HCT116 (cell line): ENCODE data around the gene KMT2D. TPM values are rescaled to one million over a fixed set of nuclear protein-coding genes. Genes with fewer than 3 reads are reported as not detected.

ENCODE experiments used
- ATAC-seq: fragments of 200-7000 bp; cut with Tn5 transposase; 2 replicates; pipeline ENCODE4 v1.9.1; 2020; ENCODE audit warnings: mild to moderate bottlenecking, moderate library complexity
- BruUV-seq: library from RNA; stranded (reverse); fragments of 400-500 nt; replicated peaks from 2 replicates; lab custom pipeline; 2021; lab: Mats Ljungman, UMichigan
- CTCF ChIA-PET: fragments of 300-600 bp; sonication (Branson Sonifier 250); formaldehyde crosslinking; loops from one replicate; lab custom pipeline; 2021; ENCODE audit warnings: antibody characterized with exemption; lab: Charles Lee
- POLR2A ChIA-PET: fragments of 300-600, 350-600 bp; sonication (Branson Sonifier 250); formaldehyde crosslinking; loops from one replicate; lab custom pipeline; 2021; ENCODE audit warnings: antibody characterized with exemption; lab: Charles Lee
- RAD21 ChIA-PET, 2 experiments: fragments of 300-600 bp; sonication (Branson Sonifier 250); formaldehyde crosslinking; loops; one replicate each; lab custom pipeline; 2023; ENCODE audit warnings: low total read pairs in 2 of 2; ENCODE audit not compliant: uncharacterized antibody in 2 of 2, unreplicated experiment in 2 of 2, low non-redundant PET in 1 of 2; lab: Charles Lee
- DNase-seq: peaks from one replicate; pipeline ENCODE4 v3.0.0-alpha.2; 2010; ENCODE audit warnings: low read depth, low spot score
- H2AFZ ChIP-seq: fragments of 200-600 bp; shearing (Covaris generic), sonication (generic); 2 replicates; pipeline ENCODE4 v1.6.1; 2017; ENCODE audit warnings: low read depth, mixed run types, mixed read lengths, antibody characterized with exemption, low read length; ENCODE audit not compliant: poor library complexity, severe bottlenecking
- H3K27ac ChIP-seq: 2 replicates; pipeline ENCODE4 v1.5.1; 2012; ENCODE audit warnings: low read depth, low read length
- H3K27me3 ChIP-seq: fragments of 200-600 bp; sonication (generic); 2 replicates; pipeline ENCODE4 v1.6.1; 2016; ENCODE audit warnings: mixed run types, low read length, mixed read lengths; ENCODE audit not compliant: insufficient read depth
- H3K36me3 ChIP-seq, 2 experiments: fragments of 200-500 bp in 1 of 2; fragments of 200-600 bp in 1 of 2; sonication (Bioruptor generic) in 1 of 2; sonication (generic) in 1 of 2; 2 replicates each; pipeline versions ENCODE4 v1.5.1 to v1.6.1; 2014 to 2016; ENCODE audit warnings: low read length in 2 of 2, inconsistent platforms in 1 of 2, mixed read lengths in 1 of 2, mixed run types in 1 of 2; ENCODE audit not compliant: insufficient read depth in 2 of 2, control insufficient read depth in 1 of 2
- H3K4me1 ChIP-seq, 2 experiments: fragments of 200-600 bp in 1 of 2; sonication (generic) in 1 of 2; 2 replicates each; pipeline versions ENCODE4 v1.5.1 to v1.6.1; 2012 to 2017; ENCODE audit warnings: low read length in 2 of 2, inconsistent platforms in 1 of 2, mild to moderate bottlenecking in 1 of 2, mixed read lengths in 1 of 2, mixed run types in 1 of 2, moderate library complexity in 1 of 2; ENCODE audit not compliant: insufficient read depth in 2 of 2, control insufficient read depth in 1 of 2
- H3K4me2 ChIP-seq: fragments of 200-600 bp; sonication (generic); 2 replicates; pipeline ENCODE4 v1.6.1; 2017; ENCODE audit warnings: mixed run types, low read length, mixed read lengths
- H3K4me3 ChIP-seq, 2 experiments: fragments of 200-600 bp in 1 of 2; sonication (generic) in 1 of 2; replicated peaks in 1 of 2; 2 replicates each; pipeline ENCODE4 v1.5.1; 2011 to 2016; ENCODE audit warnings: low read length in 2 of 2, control low read depth in 1 of 2, low read depth in 1 of 2, mild to moderate bottlenecking in 1 of 2, mixed read lengths in 1 of 2, mixed run types in 1 of 2
- H3K79me2 ChIP-seq: fragments of 200-600 bp; sonication (generic); 2 replicates; pipeline ENCODE4 v1.6.1; 2017; ENCODE audit warnings: mild to moderate bottlenecking, mixed run types, low read length, moderate library complexity, mixed read lengths; ENCODE audit not compliant: insufficient read depth
- H3K9ac ChIP-seq: fragments of 200-600 bp; sonication (generic); 2 replicates; pipeline ENCODE4 v1.6.1; 2016; ENCODE audit warnings: low read length, mixed read lengths
- H3K9me2 ChIP-seq: fragments of 200-600 bp; sonication (generic), shearing (Covaris generic); 2 replicates; pipeline ENCODE4 v1.6.1; 2017; ENCODE audit warnings: mixed run types, mild to moderate bottlenecking, moderate library complexity; ENCODE audit not compliant: insufficient read depth
- H3K9me3 ChIP-seq, 2 experiments: fragments of 200-500 bp in 1 of 2; fragments of 200-600 bp in 1 of 2; sonication (Bioruptor generic) in 1 of 2; sonication (generic) in 1 of 2; 2 replicates each; pipeline ENCODE4 v1.6.1; 2014 to 2017; ENCODE audit warnings: low read length in 2 of 2, mixed read lengths in 2 of 2, inconsistent platforms in 1 of 2, low read depth in 1 of 2, mild to moderate bottlenecking in 1 of 2, mixed run types in 1 of 2, moderate library complexity in 1 of 2; ENCODE audit not compliant: control insufficient read depth in 1 of 2, insufficient read depth in 1 of 2
- H4K20me1 ChIP-seq: fragments of 200-600 bp; sonication (generic), shearing (Covaris generic); 2 replicates; pipeline ENCODE4 v1.6.1; 2017; ENCODE audit warnings: mixed run types, mild to moderate bottlenecking, moderate library complexity; ENCODE audit not compliant: insufficient read depth
- ATF3 ChIP-seq: IDR thresholded peaks from 2 replicates; pipeline ENCODE4 v1.6.1; 2012
- CEBPB ChIP-seq: IDR thresholded peaks from 2 replicates; pipeline ENCODE4 v1.6.1; 2012; ENCODE audit warnings: low read depth
- CTCF ChIP-seq, 3 experiments: fragments of 200-600 bp in 1 of 3; sonication (generic) in 1 of 3; IDR thresholded peaks in 2 of 3; conservative IDR thresholded peaks in 1 of 3; 2 replicates each; pipeline ENCODE4 v1.5.1; 2012 to 2017; ENCODE audit warnings: low read depth in 2 of 3, low read length in 2 of 3, antibody characterized with exemption in 1 of 3, borderline replicate concordance in 1 of 3, control low read depth in 1 of 3, mild to moderate bottlenecking in 1 of 3, mixed read lengths in 1 of 3, mixed run types in 1 of 3, moderate library complexity in 1 of 3; ENCODE audit not compliant: insufficient read depth in 1 of 3
- EZH2 ChIP-seq: fragments of 200-600 bp; sonication (generic); IDR thresholded peaks from 2 replicates; pipeline ENCODE4 v1.6.1; 2017; ENCODE audit warnings: antibody characterized with exemption, mixed run types
- FOSL1 ChIP-seq: IDR thresholded peaks from 2 replicates; pipeline ENCODE4 v1.6.1; 2012; ENCODE audit warnings: low read depth
- SIN3A ChIP-seq: IDR thresholded peaks from 2 replicates; pipeline ENCODE4 v1.6.1; 2012; ENCODE audit warnings: low read depth
- SP1 ChIP-seq: IDR thresholded peaks from 2 replicates; pipeline ENCODE4 v1.6.1; 2012; ENCODE audit warnings: low read depth
- ZNF274 ChIP-seq: fragments of 200-500 bp; sonication (Bioruptor generic); IDR thresholded peaks from 2 replicates; pipeline ENCODE4 v1.6.1; 2014; ENCODE audit warnings: mild to moderate bottlenecking, low read depth, low read length, inconsistent platforms
- intact Hi-C: fragments of 100-400 bp; cut with micrococcal nuclease; formaldehyde crosslinking; loops from 2 replicates; pipeline ENCODE4 v1.10.0; 2022
- total RNA-seq: library from RNA; stranded (reverse); gene quantifications from one replicate; pipeline ENCODE4 v1.2.1, GENCODE V29; 2021; ENCODE audit not compliant: unreplicated experiment

Gene KMT2D
- total RNA-seq, 1 experiment from 2014 or later = 71.3 TPM

GRCh38 chr12:49051777-49052438 lies 8.7 kb downstream of the KMT2D start (continued):
- TF ChIP-seq ATF3 (no peak), ZNF274 (no peak), CTCF (IDR thresholded peaks at IDR 0.05 in 2 of 3, conservative IDR thresholded peaks at IDR 0.05 in 1 of 3; ENCODE audit: borderline replicate concordance in 1 of 3, insufficient read depth in 1 of 3, low read depth in 2 of 3, low read length in 2 of 3) (no peak), SIN3A (no peak), EZH2 (no peak), CEBPB (no peak)
- TF ChIP-seq, all 23 proteins: peak for 0

- no peaks in the 10 kb centered on the region for H3K9me2 ChIP-seq
- H3K79me2 ChIP-seq = peaks cover 57% of the 10 kb centered on the region
- BruUV-seq = no TSS peak
- H3K4me1 ChIP-seq = peaks cover 0 to 6% of the 10 kb centered on the region in 2 experiments; a peak in 1 of 4 replicates
- H3K4me3 ChIP-seq = no peak overlapping the region
- H3K27me3 ChIP-seq = no peaks in the 10 kb centered on the region
- intact Hi-C loops = no loop called here
- CTCF ChIA-PET = no interaction called here
- no peak for TF ChIP-seq SP1
- no peak for TF ChIP-seq FOSL1
- no peak overlapping the region for H2AFZ ChIP-seq
- no peaks in the 10 kb centered on the region for H3K9me3 ChIP-seq
- H3K27ac ChIP-seq = no peak overlapping the region
- POLR2A ChIA-PET = no interaction called here
- no peak for DNase-seq
- H3K9ac ChIP-seq = no peak overlapping the region
- peaks cover 58 to 71% of the 10 kb centered on the region in 2 experiments for H3K36me3 ChIP-seq
- RAD21 ChIA-PET = no interaction called here
- ATAC-seq = no peak
- no peak overlapping the region for H3K4me2 ChIP-seq
- H4K20me1 ChIP-seq = no peaks in the 10 kb centered on the region
Measured at GRCh38 chr12:49051373-49051764, 9.2 kb downstream of the KMT2D start.
